GM12878 (cell line): Measurements from ENCODE around the gene EIF1AX. TPM values are rescaled to one million over a fixed set of nuclear protein-coding genes. Genes with fewer than 3 reads are reported as not detected.

ENCODE experiments used
- ATAC-seq: fragments of 200-7000 bp; cut with Tn5 transposase; 3 replicates; pipeline ENCODE4 v1.9.1; 2020; ENCODE audit warnings: mild to moderate bottlenecking, moderate library complexity
- BruUV-seq: library from RNA; stranded (reverse); fragments of 400-500 nt; replicated peaks from 2 replicates; lab custom pipeline; 2021; lab: Mats Ljungman, UMichigan
- CTCF ChIA-PET: fragments of 300-600 bp; sonication (Branson Sonifier 250); formaldehyde crosslinking; extraction: SDS; loops from one replicate; lab custom pipeline; 2021; ENCODE audit warnings: inconsistent platforms; lab: Yijun Ruan, JAX
- POLR2A ChIA-PET: fragments of 350-600 bp; formaldehyde crosslinking; extraction: SDS; loops from one replicate; lab custom pipeline; 2021; ENCODE audit warnings: inconsistent platforms; lab: Charles Lee
- RAD21 ChIA-PET: fragments of 300-600 bp; sonication (Branson Sonifier 250); formaldehyde crosslinking; loops from one replicate; lab custom pipeline; 2023; ENCODE audit warnings: antibody characterized with exemption; ENCODE audit not compliant: unreplicated experiment; lab: Charles Lee
- SMC1A ChIA-PET: fragments of 300-600 bp; sonication (Branson Sonifier 250); formaldehyde crosslinking; loops from one replicate; lab custom pipeline; 2023; ENCODE audit not compliant: unreplicated experiment, uncharacterized antibody; lab: Charles Lee
- DNase-seq: peaks from one replicate; pipeline ENCODE4 v3.0.0-alpha.2; 2011; ENCODE audit warnings: low read depth, low spot score
- FAIRE-seq: peaks from 3 replicates; lab custom pipeline; 2011; peaks lifted over from hg19 to GRCh38; lab: Jason Lieb, UNC
- H2AFZ ChIP-seq: 2 replicates; pipeline ENCODE4 v1.6.0; 2011; ENCODE audit warnings: low read depth, low read length, control low read depth; ENCODE audit not compliant: control insufficient read depth
- H3K27ac ChIP-seq: 2 replicates; pipeline ENCODE4 v1.5.1; 2011; ENCODE audit warnings: control low read depth; ENCODE audit not compliant: control insufficient read depth, insufficient read depth
- H3K27me3 ChIP-seq, 2 experiments: replicated peaks in 1 of 2; 2 replicates each; pipeline versions ENCODE4 v1.6.0 to v1.6.1; 2011; ENCODE audit warnings: low read length in 1 of 2; ENCODE audit not compliant: control insufficient read depth in 2 of 2, insufficient read depth in 2 of 2
- H3K36me3 ChIP-seq, 2 experiments: 2 replicates each; pipeline ENCODE4 v1.5.1; 2011; ENCODE audit warnings: low read length in 1 of 2; ENCODE audit not compliant: control insufficient read depth in 2 of 2, insufficient read depth in 2 of 2
- H3K4me1 ChIP-seq: 2 replicates; pipeline ENCODE4 v1.6.1; 2011; ENCODE audit warnings: mild to moderate bottlenecking, low read length, moderate library complexity, mixed read lengths; ENCODE audit not compliant: control insufficient read depth, insufficient read depth
- H3K4me2 ChIP-seq: 2 replicates; pipeline ENCODE4 v1.6.0; 2011; ENCODE audit warnings: control low read depth; ENCODE audit not compliant: control insufficient read depth, insufficient read depth
- H3K4me3 ChIP-seq: fragments of 200-600 bp; sonication (generic); 2 replicates; pipeline ENCODE4 v1.5.1; 2016
- H3K79me2 ChIP-seq: 2 replicates; pipeline ENCODE4 v1.6.0; 2011; ENCODE audit warnings: low read length; ENCODE audit not compliant: control insufficient read depth, insufficient read depth
- H3K9ac ChIP-seq: 2 replicates; pipeline ENCODE4 v1.8.0; 2011; ENCODE audit warnings: low read length, control low read depth, mixed read lengths; ENCODE audit not compliant: control insufficient read depth, insufficient read depth
- H3K9me3 ChIP-seq: replicated peaks from 3 replicates; pipeline ENCODE4 v1.5.1; 2011; ENCODE audit warnings: mild to moderate bottlenecking, low read length; ENCODE audit not compliant: control insufficient read depth, insufficient read depth
- H4K20me1 ChIP-seq: 2 replicates; pipeline ENCODE4 v1.6.0; 2011; ENCODE audit not compliant: control insufficient read depth, insufficient read depth
- CEBPB ChIP-seq, 2 experiments: fragments of 150-350 bp in 1 of 2; IDR thresholded peaks; 2 replicates each; pipeline ENCODE4 v1.6.1; 2012 to 2014; ENCODE audit warnings: low read depth in 2 of 2, low read length in 2 of 2, borderline replicate concordance in 1 of 2, inconsistent platforms in 1 of 2
- ESRRA ChIP-seq: IDR thresholded peaks from 2 replicates; pipeline ENCODE4 v1.6.1; 2012; ENCODE audit warnings: mild to moderate bottlenecking, low read length, improper control_type of control experiment
- EZH2 ChIP-seq: IDR thresholded peaks from 2 replicates; pipeline ENCODE4 v1.6.1; 2012; ENCODE audit warnings: low read depth, mild to moderate bottlenecking, control low read depth, inconsistent platforms, low read length, borderline replicate concordance; ENCODE audit not compliant: control insufficient read depth
- IKZF1 ChIP-seq: fragments of 450-650 bp; conservative IDR thresholded peaks from 2 replicates; pipeline ENCODE4 v1.6.1; 2017; ENCODE audit warnings: antibody characterized with exemption, mild to moderate bottlenecking
- KLF5 ChIP-seq: fragments of 450-650 bp; IDR thresholded peaks from 2 replicates; pipeline ENCODE4 v1.6.1; 2014; ENCODE audit warnings: mild to moderate bottlenecking; ENCODE audit not compliant: partially characterized antibody
- NFYA ChIP-seq: IDR thresholded peaks from 2 replicates; pipeline ENCODE4 v1.6.1; 2011; ENCODE audit warnings: low read depth, mild to moderate bottlenecking, low read length, improper control_type of control experiment, borderline replicate concordance
- NR2F1 ChIP-seq: fragments of 450-650 bp; conservative IDR thresholded peaks from 2 replicates; pipeline ENCODE4 v1.6.1; 2017; ENCODE audit warnings: mild to moderate bottlenecking
- ZNF217 ChIP-seq: fragments of 450-650 bp; IDR thresholded peaks from 2 replicates; pipeline ENCODE4 v1.6.1; 2017; ENCODE audit warnings: antibody characterized with exemption, mild to moderate bottlenecking
- ZNF384 ChIP-seq: IDR thresholded peaks from 2 replicates; pipeline ENCODE4 v1.6.1; 2012; ENCODE audit warnings: low read depth, mild to moderate bottlenecking, low read length, improper control_type of control experiment, borderline replicate concordance
- WGBS: methylation state at CpG from one replicate; pipeline ENCODE4 v1.1.6; 2016; ENCODE audit warnings: low lambda C conversion rate; ENCODE audit not compliant: insufficient replicate concordance, insufficient coverage; ENCODE audit errors: missing lambda C conversion rate; 5-methylcytosine and 5-hydroxymethylcytosine counted together
- in situ Hi-C: fragments of 300-500 bp; cut with MboI; formaldehyde crosslinking; loops from 9 replicates; pipeline ENCODE4 v1.14.3; 2018; ENCODE audit warnings: mixed read lengths
- intact Hi-C: fragments of 100-400 bp; cut with micrococcal nuclease; formaldehyde crosslinking; loops from one replicate; pipeline ENCODE4 v1.14.2; 2022; ENCODE audit not compliant: unreplicated experiment
- polyA plus RNA-seq, 11 experiments: library from polyadenylated mRNA; depleted of rRNA in 4 of 11; unstranded in 6 of 11; stranded (reverse) in 5 of 11; fragments of >200 nt; fragmentation: Nextera tagmentation in 4 of 11; fragmentation: Illumina TruSeq in 1 of 11; extraction: Ambion mirVana in 4 of 11; extraction: Trizol in 1 of 11; gene quantifications; 1 replicate in 1 of 11; 2 replicates in 10 of 11; pipeline versions ENCODE4 v1.2.1 to v1.2.3, GENCODE V29; 2011 to 2016; ENCODE audit warnings: inconsistent platforms in 2 of 11, missing spikeins in 2 of 11, low read depth in 1 of 11
- total RNA-seq, 4 experiments: library from RNA; depleted of rRNA in 3 of 4; stranded (reverse); fragments of >200 nt in 3 of 4; fragmentation: Illumina TruSeq in 1 of 4; extraction: Trizol in 1 of 4; gene quantifications; 2 replicates each; pipeline versions ENCODE4 v1.2.1 to v1.2.3, GENCODE V29; 2013 to 2021
- TF ChIP-seq, protein P1 (sequence below): IDR thresholded peaks from 2 replicates; pipeline ENCODE4 v1.6.1; 2012; ENCODE audit warnings: low read depth, low read length, improper control_type of control experiment
- TF ChIP-seq, protein P2 (sequence below): fragments of 450-650 bp; IDR thresholded peaks from 2 replicates; pipeline ENCODE4 v1.6.1; 2014; ENCODE audit warnings: mild to moderate bottlenecking

Gene EIF1AX
- total and polyA plus RNA-seq, 10 of the 15 experiments (the other 5 are each of a cell fraction or from before 2014, with no cell fraction given), result 51.2 to 251 (median 86.6) TPM

DNA sequence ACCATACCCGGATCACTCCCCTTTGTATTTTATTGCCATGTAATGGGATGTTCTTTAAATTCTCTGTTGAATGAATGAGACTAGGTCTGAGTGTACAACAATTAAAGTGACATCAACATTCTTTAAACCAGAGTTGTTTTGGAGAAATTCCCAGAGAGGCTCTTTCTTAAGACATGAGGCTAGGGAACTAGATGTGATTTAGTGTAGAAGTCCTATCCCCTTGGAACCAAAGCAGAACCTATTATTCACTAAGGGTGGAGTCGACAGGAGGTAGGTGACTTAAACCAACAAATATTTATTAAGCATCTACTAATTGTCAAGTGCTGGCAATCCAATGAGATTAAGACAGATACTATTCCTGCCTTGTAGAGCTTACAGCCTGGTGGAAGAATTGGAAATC, 1.7 kb downstream of the EIF1AX start (continued):
- TF ChIP-seq, protein P1, sequence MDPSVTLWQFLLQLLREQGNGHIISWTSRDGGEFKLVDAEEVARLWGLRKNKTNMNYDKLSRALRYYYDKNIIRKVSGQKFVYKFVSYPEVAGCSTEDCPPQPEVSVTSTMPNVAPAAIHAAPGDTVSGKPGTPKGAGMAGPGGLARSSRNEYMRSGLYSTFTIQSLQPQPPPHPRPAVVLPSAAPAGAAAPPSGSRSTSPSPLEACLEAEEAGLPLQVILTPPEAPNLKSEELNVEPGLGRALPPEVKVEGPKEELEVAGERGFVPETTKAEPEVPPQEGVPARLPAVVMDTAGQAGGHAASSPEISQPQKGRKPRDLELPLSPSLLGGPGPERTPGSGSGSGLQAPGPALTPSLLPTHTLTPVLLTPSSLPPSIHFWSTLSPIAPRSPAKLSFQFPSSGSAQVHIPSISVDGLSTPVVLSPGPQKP, result no peak
- TF ChIP-seq CEBPB (IDR thresholded peaks at IDR 0.05; ENCODE audit: borderline replicate concordance in 1 of 2, low read depth in 2 of 2, low read length in 2 of 2) (no peak), NR2F1 (no peak), KLF5 (no peak), ESRRA (no peak), ZNF217 (no peak), NFYA (no peak), ZNF384 (no peak)
- TF ChIP-seq, protein P2, sequence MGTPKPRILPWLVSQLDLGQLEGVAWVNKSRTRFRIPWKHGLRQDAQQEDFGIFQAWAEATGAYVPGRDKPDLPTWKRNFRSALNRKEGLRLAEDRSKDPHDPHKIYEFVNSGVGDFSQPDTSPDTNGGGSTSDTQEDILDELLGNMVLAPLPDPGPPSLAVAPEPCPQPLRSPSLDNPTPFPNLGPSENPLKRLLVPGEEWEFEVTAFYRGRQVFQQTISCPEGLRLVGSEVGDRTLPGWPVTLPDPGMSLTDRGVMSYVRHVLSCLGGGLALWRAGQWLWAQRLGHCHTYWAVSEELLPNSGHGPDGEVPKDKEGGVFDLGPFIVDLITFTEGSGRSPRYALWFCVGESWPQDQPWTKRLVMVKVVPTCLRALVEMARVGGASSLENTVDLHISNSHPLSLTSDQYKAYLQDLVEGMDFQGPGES, result no peak

DNA sequence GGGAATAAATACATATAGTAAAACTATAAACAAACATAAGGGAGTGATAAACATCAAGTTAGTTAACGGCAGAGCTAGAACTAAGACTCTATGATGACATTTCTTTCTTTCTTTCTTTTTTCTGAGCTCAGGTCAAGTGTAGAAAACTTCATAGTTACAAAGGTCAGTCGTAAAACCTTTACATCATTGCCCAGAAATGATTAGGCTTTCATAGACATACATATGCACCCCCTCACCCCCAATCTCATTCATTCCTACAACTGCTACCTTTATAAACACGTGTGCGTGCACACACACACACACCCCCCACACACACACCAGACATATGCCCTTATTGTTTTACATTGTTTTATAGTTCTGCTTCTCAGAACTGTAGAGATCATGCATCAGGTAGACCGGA, 5.7 kb downstream of the EIF1AX start:
- intact Hi-C loops (no loop called here), in situ Hi-C loops (no loop called here)
- FAIRE-seq, result no peak
- ChIA-PET SMC1A (no interaction called here), POLR2A (interaction anchor here (0.7 kb wide), 1 partner anchor 42 kb away, joined by 3 read pairs; no protein-coding TSS in a partner anchor), RAD21 (no interaction called here), CTCF (no interaction called here)
- no peaks in the 10 kb centered on the region for H3K27me3 ChIP-seq
- H3K9me3 ChIP-seq, result no peaks in the 10 kb centered on the region
- no peak overlapping the region for H2AFZ ChIP-seq
- H3K4me3 ChIP-seq, result no peak overlapping the region
- no peak overlapping the region for H3K27ac ChIP-seq
- no peaks in the 10 kb centered on the region for H4K20me1 ChIP-seq
- ATAC-seq, result no peak
- peaks cover 8% of the 10 kb centered on the region; the same call in 1 of the 2 replicates for H3K4me1 ChIP-seq
- BruUV-seq, result no TSS peak
- H3K79me2 ChIP-seq, result peaks cover 36% of the 10 kb centered on the region
- TF ChIP-seq IKZF1 (no peak), EZH2 (no peak)
- no peak overlapping the region for H3K4me2 ChIP-seq
- H3K36me3 ChIP-seq, result peaks cover 0 to 29% of the 10 kb centered on the region in 2 experiments
- no peak overlapping the region for H3K9ac ChIP-seq
- no peak for DNase-seq
- 94% methylated on average over 5 of the region's 5 CpGs for WGBS
